ENCODE measurements around the gene VIPAS39.

VIPAS39 gene

GRCh38 chr14:77457522-77458248 is at the start of gene VIPAS39, which contains the start of gene AHSA1 (continued):
- TF ChIP-seq ZNF426 (tag by site-specific recombination; IDR thresholded peaks at IDR 0.05): no peak
- TF ChIP-seq ZNF701 (tag by site-specific recombination; IDR thresholded peaks at IDR 0.05): no peak
- no peak for TF ChIP-seq TCF7L2 (IDR thresholded peaks at IDR 0.05; ENCODE audit: borderline replicate concordance, low read depth, low read length)
- no peak for TF ChIP-seq ZNF37A (tag by site-specific recombination; IDR thresholded peaks at IDR 0.05)
- TF ChIP-seq ZNF544 (tag by site-specific recombination; IDR thresholded peaks at IDR 0.05): no peak

- Histone ChIP-seq H3K36me3 (ENCODE audit: control insufficient read depth in 2 of 2, insufficient read depth in 1 of 2, low read length in 2 of 2) (no peaks in the 10 kb centered on the region; a peak in 1 of 3 replicates), H3K9me3 (ENCODE audit: control insufficient read depth, insufficient read depth, low read depth, low read length) (no peaks in the 10 kb centered on the region), H3K4me3 (ENCODE audit: low read depth, low read length) (no peak overlapping the region), H3K4me1 (ENCODE audit: control insufficient read depth, insufficient read depth, low read length) (no peaks in the 10 kb centered on the region), H3K27ac (ENCODE audit: extremely low read depth, low read depth, low read length) (no peak overlapping the region)
- ChIA-PET CTCF (interaction anchor here (0.6 to 1.6 kb wide), 3 partner anchors 43 to 795 kb away, joined by 3 to 4 read pairs (median 3); no protein-coding TSS in a partner anchor), POLR2A (no interaction called here)
- TF ChIP-seq ZNF623 (tag by site-specific recombination; IDR thresholded peaks at IDR 0.05): no peak
- TF ChIP-seq FEZF1 (tag by site-specific recombination; IDR thresholded peaks at IDR 0.05): no peak
- no peak for TF ChIP-seq SCRT2 (tag by site-specific recombination; IDR thresholded peaks at IDR 0.05)
- TF ChIP-seq ZBTB44 (tag by site-specific recombination; IDR thresholded peaks at IDR 0.05): no peak
- TF ChIP-seq ZNF362 (tag by site-specific recombination; IDR thresholded peaks at IDR 0.05): no peak
- TF ChIP-seq ZNF10 (tag by site-specific recombination; IDR thresholded peaks at IDR 0.05): no peak
- no peak for TF ChIP-seq ZBTB7A (tag by site-specific recombination; IDR thresholded peaks at IDR 0.05; ENCODE audit: low read depth)
- no peak for TF ChIP-seq ZNF837 (tag by site-specific recombination; IDR thresholded peaks at IDR 0.05)
- no peak for TF ChIP-seq ZNF311 (tag by site-specific recombination; IDR thresholded peaks at IDR 0.05; ENCODE audit: borderline replicate concordance)
- no peak for TF ChIP-seq GLI4 (tag by site-specific recombination; IDR thresholded peaks at IDR 0.05)
- TF ChIP-seq ZNF658 (tag by site-specific recombination; IDR thresholded peaks at IDR 0.05): no peak
- TF ChIP-seq ZNF433 (tag by site-specific recombination; IDR thresholded peaks at IDR 0.05; ENCODE audit: low read depth): no peak
- TF ChIP-seq ZNF692 (tag by site-specific recombination; IDR thresholded peaks at IDR 0.05): no peak
- no peak for TF ChIP-seq ZSCAN5A (tag by site-specific recombination; IDR thresholded peaks at IDR 0.05)
- TF ChIP-seq ZNF175 (tag by site-specific recombination; IDR thresholded peaks at IDR 0.05): no peak
- TF ChIP-seq BCL11A (tag by site-specific recombination; IDR thresholded peaks at IDR 0.05; ENCODE audit: low read depth): no peak
- no peak for TF ChIP-seq ZNF555 (tag by site-specific recombination; conservative IDR thresholded peaks at IDR 0.05)
- TF ChIP-seq ZNF701 (tag by site-specific recombination; IDR thresholded peaks at IDR 0.05): no peak
- no peak for TF ChIP-seq PRDM10 (tag by site-specific recombination; IDR thresholded peaks at IDR 0.05)
Observed at GRCh38 chr14:77505031-77505430, 47.6 kb upstream of the VIPAS39 start.

All from HEK293 (cell line).